NT2/D1 (cell line): ENCODE results near the gene ZBTB46.
A peak's percentile ranks its signal among the peaks of the same experiment; 100 is the strongest.

ENCODE experiments used
- DNase-seq: peaks from one replicate; pipeline ENCODE4 v3.0.0-alpha.2; 2011; ENCODE audit warnings: low read depth, low spot score
- H3K27me3 ChIP-seq: 2 replicates; pipeline ENCODE4 v1.6.0; 2011; ENCODE audit warnings: mild to moderate bottlenecking; ENCODE audit not compliant: insufficient read length, insufficient read depth
- H3K36me3 ChIP-seq: 2 replicates; pipeline ENCODE4 v1.6.1; 2011; ENCODE audit warnings: mild to moderate bottlenecking, low read length, mixed read lengths; ENCODE audit not compliant: insufficient read depth, insufficient read length
- H3K4me1 ChIP-seq: 2 replicates; pipeline ENCODE4 v1.5.1; 2011; ENCODE audit not compliant: insufficient read depth, insufficient read length
- H3K4me3 ChIP-seq: 2 replicates; pipeline ENCODE4 v1.5.1; 2011; ENCODE audit warnings: low read depth; ENCODE audit not compliant: insufficient read length
- H3K9ac ChIP-seq: 2 replicates; pipeline ENCODE4 v1.6.0; 2011; ENCODE audit warnings: low read depth; ENCODE audit not compliant: insufficient read length
- H3K9me3 ChIP-seq: 2 replicates; pipeline ENCODE4 v1.5.1; 2011; ENCODE audit warnings: mild to moderate bottlenecking, low read length; ENCODE audit not compliant: insufficient read depth
- SUZ12 ChIP-seq: IDR thresholded peaks from 2 replicates; pipeline ENCODE4 v1.6.1; 2011; ENCODE audit not compliant: insufficient read length, insufficient read depth; ENCODE audit errors: extremely low read depth
- YY1 ChIP-seq: IDR thresholded peaks from 2 replicates; pipeline ENCODE4 v1.6.1; 2011; ENCODE audit not compliant: insufficient read length, insufficient read depth
- ZNF274 ChIP-seq: IDR thresholded peaks from 2 replicates; pipeline ENCODE4 v1.6.1; 2011; ENCODE audit warnings: mild to moderate bottlenecking, low read depth, low read length

Gene ZBTB46

GRCh38 chr20:63702751-63703470 is 128.2 kb downstream of the ZBTB46 start:
- DNase-seq = no peak
- no peak overlapping the region for H3K9ac ChIP-seq

DNA sequence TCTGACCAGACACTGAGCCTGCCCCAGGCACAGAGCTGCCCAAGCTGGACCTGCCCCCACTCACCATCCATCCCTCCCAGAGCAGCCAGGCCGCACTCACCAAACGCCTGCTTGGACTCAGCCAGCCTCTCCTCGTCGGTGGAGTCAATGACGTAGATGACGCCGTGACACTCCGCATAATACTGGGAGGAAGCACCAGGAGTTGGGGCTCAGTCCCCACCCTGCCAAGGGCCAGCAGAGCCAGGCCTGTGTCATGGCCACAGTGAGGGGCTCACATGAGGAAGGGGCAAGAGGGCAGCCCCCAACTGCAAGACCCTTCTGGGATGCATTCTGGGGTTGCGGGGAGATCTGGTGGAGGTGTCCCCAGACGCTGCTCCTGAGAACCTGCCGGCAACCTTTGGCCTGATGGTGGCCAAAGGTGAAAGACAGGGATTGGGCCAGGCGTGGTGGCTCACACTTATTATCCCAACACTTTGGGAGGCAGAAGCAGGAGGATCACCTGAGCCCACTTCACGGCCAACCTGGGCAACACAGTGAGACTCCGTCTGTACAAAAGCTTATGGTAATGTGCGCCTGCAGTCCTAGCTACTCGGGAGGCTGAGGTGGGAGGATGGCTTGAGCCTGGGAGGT is 128.9 kb downstream of the ZBTB46 start:
- no peak overlapping the region for H3K9ac ChIP-seq
- no peak for TF ChIP-seq ZNF274
- no peak for TF ChIP-seq YY1
- TF ChIP-seq SUZ12 = no peak
- peaks cover 34% of the 10 kb centered on the region for H3K4me1 ChIP-seq
- peaks cover 93% of the 10 kb centered on the region for H3K36me3 ChIP-seq
- H3K27me3 ChIP-seq = no peaks in the 10 kb centered on the region
- H3K9me3 ChIP-seq = no peaks in the 10 kb centered on the region
- DNase-seq = no peak
- no peak overlapping the region for H3K4me3 ChIP-seq

More at GRCh38 chr20:63702751-63703470, 128.2 kb downstream of the ZBTB46 start:
- Histone ChIP-seq H3K4me1 (peaks cover 30% of the 10 kb centered on the region), H3K27me3 (no peaks in the 10 kb centered on the region), H3K9me3 (no peaks in the 10 kb centered on the region), H3K4me3 (no peak overlapping the region), H3K36me3 (peaks cover 86% of the 10 kb centered on the region)
- TF ChIP-seq SUZ12 (no peak), YY1 (no peak), ZNF274 (no peak)

DNA sequence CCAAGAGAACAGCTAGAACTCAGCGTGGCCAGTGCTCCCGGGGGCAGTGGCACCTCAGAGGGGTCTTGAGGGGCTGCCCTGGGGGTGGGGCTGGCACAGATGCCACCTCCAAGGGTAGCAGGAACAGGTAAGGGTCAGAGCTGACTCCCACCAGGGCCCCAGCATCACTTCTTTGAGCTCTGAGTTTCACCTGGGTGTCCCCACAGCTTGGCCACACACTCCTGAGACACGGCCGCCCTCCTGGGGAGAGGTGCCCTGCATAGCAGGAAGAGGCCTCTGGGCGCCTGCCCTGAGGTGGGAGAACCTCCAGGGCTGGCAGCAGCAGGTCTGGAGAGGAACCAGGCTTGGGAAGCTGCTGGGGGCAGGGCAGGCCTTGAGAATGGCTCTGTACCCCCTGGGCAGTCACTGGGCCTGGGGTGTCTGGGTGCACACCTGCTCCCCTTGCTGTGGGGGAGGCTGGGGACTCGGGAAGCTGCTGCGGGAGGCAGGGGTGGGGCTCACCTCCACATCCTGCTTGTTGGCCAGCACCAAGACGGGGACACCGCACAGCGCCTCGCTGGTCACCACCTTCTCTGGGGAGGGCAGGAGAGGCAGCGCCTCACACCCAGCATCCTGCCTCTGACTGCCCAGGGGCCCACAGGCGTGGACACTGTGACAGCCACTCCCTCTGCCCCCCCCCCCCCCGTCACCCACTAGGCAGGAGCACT is 129.6 kb downstream of the ZBTB46 start:
- Histone ChIP-seq H3K4me1 (peaks cover 36% of the 10 kb centered on the region), H3K4me3 (no peak overlapping the region), H3K36me3 (peaks cover 96% of the 10 kb centered on the region), H3K9me3 (no peaks in the 10 kb centered on the region), H3K9ac (no peak overlapping the region), H3K27me3 (no peaks in the 10 kb centered on the region)
- TF ChIP-seq SUZ12 (no peak), ZNF274 (no peak), YY1 (no peak)
- no peak for DNase-seq

GRCh38 chr20:63701051-63701328 is 130.1 kb downstream of the ZBTB46 start:
- Histone ChIP-seq H3K27me3 (no peaks in the 10 kb centered on the region), H3K9me3 (no peaks in the 10 kb centered on the region), H3K4me1 (peaks cover 31% of the 10 kb centered on the region), H3K4me3 (no peak overlapping the region), H3K9ac (no peak overlapping the region), H3K36me3 (peaks cover 95% of the 10 kb centered on the region)
- no peak for DNase-seq
- TF ChIP-seq ZNF274 (no peak), YY1 (no peak), SUZ12 (no peak)

DNA sequence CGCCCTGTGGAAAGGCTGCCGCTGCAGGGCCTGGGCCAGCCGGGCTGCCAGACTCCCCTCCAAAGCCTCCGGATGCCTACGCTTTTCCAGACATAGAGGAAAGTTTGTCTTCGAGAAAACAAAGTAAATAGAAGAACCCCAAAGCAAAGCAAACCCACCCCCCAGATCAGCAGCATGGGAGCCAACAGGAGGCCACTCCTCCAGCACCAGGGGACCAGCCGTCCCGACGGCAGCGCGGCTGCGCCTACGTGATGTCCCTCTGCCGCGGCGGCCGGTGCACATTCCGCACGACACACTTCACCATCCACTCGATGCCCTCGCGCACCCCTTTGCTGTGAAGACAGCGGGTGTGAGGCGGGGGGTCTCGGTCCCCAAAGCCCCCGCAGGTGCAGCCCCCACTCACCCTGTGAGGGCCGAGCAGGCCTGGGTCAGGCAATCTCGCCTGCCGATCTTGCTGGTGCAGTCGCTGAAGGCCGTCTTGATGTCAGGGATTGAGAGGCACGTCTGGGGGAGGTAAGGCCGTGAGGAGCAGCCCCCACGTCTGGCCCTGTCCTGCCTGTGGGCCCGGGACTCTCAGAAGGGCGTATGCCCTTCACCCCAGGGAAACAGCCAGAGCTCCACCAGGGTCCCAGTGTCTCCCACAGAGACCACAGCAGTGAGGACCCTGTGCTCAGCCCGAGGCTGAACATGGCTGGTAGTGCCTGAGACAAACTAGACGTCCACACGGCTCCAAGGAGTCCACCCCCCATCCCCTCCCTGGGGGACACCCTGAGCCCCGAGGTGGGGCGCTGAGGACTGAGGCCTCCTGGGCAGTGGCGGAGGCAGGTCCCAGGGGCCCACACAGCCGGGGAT is 130.6 kb downstream of the ZBTB46 start:
- peaks cover 95% of the 10 kb centered on the region for H3K36me3 ChIP-seq
- H3K9ac ChIP-seq = peak overlapping the region; percentile 36
- TF ChIP-seq ZNF274 (no peak), YY1 (no peak), SUZ12 (no peak)
- H3K4me3 ChIP-seq = no peak overlapping the region
- no peaks in the 10 kb centered on the region for H3K9me3 ChIP-seq
- DNase-seq = no peak
- peaks cover 31% of the 10 kb centered on the region for H3K4me1 ChIP-seq
- H3K27me3 ChIP-seq = no peaks in the 10 kb centered on the region

DNA sequence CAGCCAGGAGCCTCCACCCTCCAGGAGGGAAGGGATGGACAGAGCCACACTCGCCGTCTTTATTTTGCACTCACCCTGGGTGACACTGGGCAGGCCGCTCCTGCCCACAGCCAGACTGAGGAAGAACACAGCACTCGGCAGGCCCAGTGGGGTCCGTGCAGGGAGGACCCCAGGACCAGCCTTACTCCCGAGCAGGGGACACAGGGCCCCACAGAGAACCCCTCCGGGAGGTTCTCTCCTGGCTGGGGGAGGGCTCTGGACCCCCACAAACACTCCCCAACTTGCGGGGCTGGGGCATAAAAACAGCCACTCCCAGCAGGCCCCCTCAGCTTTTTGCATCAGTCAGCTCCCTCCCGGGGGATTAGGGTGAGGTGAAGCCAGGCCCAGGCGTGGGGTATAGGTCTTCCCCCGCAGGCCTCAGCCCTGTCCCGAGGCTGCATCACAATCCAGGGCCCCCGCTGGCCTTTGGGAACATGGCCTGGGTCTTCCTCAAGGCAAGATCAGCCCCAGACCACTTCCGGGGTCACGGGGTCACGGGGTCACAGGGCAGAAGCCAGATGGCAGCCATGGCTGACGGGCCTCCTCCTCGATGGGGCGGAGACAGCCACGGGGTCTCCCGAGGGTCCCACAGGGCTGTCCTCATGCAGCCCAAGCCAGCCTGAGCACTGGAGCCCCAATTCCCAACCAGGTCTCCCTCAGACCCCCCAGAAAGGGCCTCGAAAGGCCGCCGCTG is 131.4 kb downstream of the ZBTB46 start:
- TF ChIP-seq ZNF274 (no peak), SUZ12 (no peak), YY1 (no peak)
- Histone ChIP-seq H3K27me3 (no peaks in the 10 kb centered on the region), H3K4me1 (peaks cover 31% of the 10 kb centered on the region), H3K36me3 (peaks cover 94% of the 10 kb centered on the region), H3K4me3 (no peak overlapping the region), H3K9ac (peak overlapping the region; percentile 17), H3K9me3 (peaks cover 2% of the 10 kb centered on the region; the same call in 1 of the 2 replicates)
- no peak for DNase-seq
